SK-N-DZ (cell line): ENCODE results near the gene ETV1. TPM values are rescaled to one million over a fixed set of nuclear protein-coding genes. Genes with fewer than 3 reads are reported as not detected.

Experiments
- DNase-seq: peaks from one replicate; pipeline ENCODE4 v3.0.0-alpha.2; 2015; ENCODE audit warnings: low spot score
- polyA plus RNA-seq, 2 experiments: library from polyadenylated mRNA; depleted of rRNA; stranded (reverse); fragments of >200 nt; gene quantifications; 2 replicates each; pipeline ENCODE4 v1.2.3, GENCODE V29; 2014

The ETV1 gene
- polyA plus RNA-seq (2014; cell fraction: cytosol; rRNA removed), result 3.3 and 4.0 TPM in 2 replicates
- 0.54 and 1.8 TPM in 2 replicates for polyA plus RNA-seq (2014; cell fraction: nucleus; rRNA removed)

DNA sequence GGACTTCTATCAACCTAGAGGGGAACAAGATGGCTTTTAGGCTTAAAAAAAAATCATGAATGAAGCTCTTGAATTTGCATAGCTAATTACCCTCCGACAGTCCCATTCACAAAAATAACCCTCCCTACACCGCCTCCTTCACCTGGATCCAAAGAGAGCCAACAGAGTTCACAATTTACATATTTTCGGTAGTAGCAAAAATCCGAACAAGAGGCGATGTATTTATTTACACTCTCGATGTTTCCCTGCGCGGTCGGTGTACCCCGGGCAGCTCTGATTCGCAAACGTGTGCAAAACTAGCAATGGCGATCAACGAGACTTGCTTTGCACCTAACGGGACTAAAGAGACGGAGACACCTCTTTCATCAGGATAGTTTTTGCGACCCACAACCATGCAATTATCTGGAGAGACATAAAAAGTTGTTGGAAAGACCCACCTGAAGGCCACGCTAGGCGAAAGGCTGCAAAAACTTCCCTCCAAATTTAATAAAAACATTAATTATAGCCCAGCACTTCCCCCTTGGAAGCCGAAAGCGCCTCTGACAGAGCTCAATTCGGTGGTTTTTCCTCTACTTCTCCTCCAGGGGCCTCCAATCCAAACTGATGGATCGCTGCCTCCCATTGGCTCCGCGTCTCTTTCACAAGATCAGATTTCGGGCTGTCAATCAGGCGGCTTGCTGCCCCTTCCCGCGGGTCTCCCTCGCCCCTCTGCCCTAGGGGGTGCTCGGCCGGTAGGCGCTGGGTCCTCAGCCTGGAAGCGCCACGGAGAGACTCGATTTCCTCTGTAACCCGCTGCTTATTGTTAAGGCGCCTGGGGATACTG is at the start of gene ETV1:
TSS of gene ETV1 (minus strand) at position 541 of the 823 bp plus-strand sequence. CDS start 614 bp downstream, outside the sequence.
- peak; percentile 80 for DNase-seq

DNA sequence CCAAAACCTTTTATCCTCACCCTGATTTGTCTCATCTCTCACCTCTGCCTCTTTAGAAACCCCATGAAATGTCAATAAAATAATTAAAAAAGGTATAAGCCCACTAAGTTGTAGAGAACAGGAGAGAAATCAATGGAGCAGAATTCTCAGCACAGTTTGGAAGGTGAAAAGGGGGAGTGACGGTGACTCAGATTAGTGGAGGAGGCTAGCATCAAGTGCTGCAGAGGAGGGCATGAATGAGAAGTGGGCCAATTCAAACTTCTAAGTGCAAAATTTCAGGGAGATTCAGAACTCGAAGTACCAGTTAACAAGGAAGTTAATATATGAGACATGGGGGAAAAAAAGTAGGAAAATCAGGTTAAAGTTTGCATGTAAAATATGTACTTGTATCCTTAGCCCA is 34.9 kb upstream of the ETV1 start:
- no peak for DNase-seq

DNA sequence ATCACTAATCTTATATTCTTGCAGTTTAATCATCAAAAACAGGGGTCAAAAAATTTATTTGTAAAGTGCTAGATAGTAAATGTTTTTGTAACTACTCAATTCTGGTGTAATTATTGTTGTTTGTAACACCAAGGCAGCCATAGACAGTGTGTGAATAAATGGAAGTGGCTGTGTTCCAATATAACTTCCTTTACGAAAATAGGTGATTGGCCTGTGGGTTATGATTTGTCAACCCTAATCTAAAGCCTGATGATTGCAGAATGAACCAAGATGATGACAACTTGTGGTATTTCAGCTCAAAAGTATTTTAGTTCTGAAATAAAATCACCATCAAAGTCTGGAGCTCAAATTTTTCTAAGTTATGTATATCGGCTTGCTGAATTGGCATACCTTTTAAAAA is 34.4 kb upstream of the ETV1 start:
- no peak for DNase-seq

- no peak for DNase-seq
These were observed 33.9 kb upstream of the ETV1 start for GRCh38 chr7:14023342-14023741.

- no peak for DNase-seq
These were observed 31.6 kb upstream of the ETV1 start for GRCh38 chr7:14021069-14021468.

- no peak for DNase-seq
These were observed 31.0 kb upstream of the ETV1 start for GRCh38 chr7:14020339-14020900.

DNA sequence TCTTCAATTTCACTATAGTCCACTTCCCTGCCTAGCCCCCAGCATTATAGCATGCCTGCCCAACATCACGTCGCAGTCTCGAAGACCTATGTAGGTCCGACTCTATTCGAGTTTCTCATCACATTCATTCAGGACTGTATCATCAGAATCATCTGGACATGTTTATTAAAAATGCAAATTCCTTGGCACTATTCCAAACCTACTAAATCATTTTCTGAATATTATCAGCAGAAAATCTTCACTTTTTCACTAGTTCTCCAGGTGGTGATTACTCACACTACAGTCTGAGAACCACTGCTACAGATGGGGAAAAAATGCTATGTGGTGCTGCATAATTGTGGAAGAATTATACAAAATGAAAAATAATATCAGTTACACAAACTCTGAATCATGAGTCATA is 29.3 kb upstream of the ETV1 start:
- no peak for DNase-seq

- DNase-seq, result no peak
These were observed 27.5 kb upstream of the ETV1 start for GRCh38 chr7:14016950-14017349.

- DNase-seq, result no peak
These were observed 24.4 kb upstream of the ETV1 start for GRCh38 chr7:14013898-14014297.

- no peak for DNase-seq
These were observed 20.3 kb upstream of the ETV1 start for GRCh38 chr7:14009453-14010418.

DNA sequence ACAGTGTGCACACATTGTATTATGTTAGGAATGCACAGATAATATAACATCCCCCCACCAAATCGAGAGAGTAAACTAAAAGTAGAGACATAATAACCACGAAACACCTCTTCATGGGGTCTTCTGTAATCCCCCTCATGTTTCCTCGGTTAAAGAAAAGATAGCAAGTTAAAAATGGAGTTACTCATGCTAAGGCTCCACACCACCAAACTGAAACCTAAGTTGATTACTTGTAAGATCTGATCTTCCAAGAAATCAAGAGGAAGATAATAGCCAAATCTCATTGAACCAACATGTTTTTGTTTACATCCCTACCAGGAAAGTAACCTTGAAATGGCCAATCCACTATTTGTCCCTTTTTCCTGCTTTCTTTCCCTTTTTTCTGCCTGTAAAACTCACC is 11.7 kb upstream of the ETV1 start:
- DNase-seq, result no peak

GRCh38 chr7:14000247-14000646 is 10.8 kb upstream of the ETV1 start:
- DNase-seq, result no peak

DNA sequence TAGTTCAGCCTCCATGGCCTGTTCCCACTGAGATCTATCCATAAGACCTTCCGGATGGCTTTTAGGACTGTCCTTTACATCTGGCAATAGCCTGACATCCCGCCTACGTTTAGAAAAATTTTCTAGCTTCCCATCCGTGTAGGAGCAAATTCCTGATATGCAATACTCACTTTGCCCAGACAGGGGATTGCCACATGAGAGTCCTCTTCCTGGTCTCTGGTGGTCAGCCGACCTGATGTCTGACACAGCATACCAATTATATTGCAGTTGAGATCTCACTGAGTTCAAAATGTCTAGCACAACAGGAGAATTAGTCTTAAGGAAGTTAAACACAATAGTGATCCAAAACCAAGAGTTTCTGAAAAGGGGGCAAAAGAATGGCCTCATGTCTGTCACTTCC is 9.4 kb upstream of the ETV1 start:
- DNase-seq, result no peak

- DNase-seq, result no peak
These were observed 3.1 kb upstream of the ETV1 start for GRCh38 chr7:13992596-13992964.

GRCh38 chr7:13991791-13992595 is 2.5 kb upstream of the ETV1 start:
- DNase-seq, result no peak

DNA sequence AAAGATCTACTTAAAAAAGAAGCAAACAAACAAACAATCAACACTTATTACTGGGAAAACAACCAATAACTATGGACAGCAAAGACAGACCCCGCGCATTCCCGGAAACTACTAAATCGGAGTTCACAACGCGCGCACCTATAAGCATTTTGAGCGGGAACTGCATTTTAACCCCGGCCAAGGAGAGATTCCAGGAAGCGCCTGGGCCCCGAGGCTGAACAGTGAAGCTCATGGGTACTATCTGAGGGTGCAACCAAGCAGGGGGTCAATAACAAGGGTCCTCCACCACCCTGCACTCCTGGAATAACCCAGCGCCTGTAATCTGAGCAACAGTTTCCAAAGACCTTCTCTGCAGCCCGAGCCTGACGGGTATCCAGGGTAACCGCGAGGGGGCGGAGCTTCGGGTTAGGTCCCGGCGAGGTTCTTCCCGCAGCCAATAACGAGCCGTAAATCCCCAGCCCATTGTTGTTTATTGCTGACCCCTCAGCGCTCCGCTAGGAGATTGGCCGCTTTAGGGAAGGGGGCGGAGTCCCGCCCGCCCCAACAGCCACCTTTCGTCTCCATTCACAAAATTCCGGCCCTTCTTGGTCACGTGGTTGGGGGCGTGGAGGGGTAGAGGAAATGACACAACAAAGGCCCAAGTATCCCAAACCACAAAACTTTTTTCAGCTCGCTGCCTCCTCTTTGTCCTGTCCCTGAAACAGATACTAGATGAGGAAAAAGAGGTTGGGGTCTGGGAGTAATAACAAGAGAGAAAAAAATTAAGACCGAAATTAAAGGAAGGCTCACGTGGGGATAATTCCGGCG is 1.7 kb upstream of the ETV1 start:
- DNase-seq, result peak; percentile 97

DNA sequence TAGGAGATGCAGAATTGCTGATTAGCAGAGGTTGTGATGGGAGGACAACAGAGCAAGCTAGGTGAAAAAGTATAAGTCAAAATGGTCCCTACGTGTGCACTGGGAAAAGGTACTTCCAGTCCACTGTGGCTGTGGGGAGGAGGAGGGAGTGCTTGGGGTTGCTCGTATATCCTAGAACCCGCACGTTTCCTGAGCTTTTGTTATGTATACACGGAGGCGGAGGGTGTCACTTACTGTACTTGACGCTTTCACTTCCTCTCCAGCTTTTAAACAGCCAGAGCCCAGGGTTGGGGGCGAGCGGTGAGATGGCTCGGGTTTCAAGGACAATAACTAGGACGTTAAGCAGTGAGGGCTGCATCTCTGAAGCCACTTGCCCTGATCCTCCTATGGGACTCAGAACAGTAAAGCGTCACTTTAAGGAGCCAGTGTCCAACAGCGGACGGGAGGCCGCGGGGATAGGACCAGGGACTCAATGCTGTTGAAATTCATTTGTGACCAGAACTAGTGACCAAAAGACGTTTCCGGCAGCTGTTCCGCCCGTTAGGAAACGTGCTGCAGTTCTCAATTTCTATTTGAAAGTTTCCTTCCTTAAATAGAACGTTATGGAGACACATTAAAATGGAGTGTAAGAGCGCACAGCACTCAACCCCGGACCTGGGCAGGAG is 985 bp upstream of the ETV1 start:
- peak; percentile 68 for DNase-seq

- DNase-seq, result peak; percentile 34
These were observed 461 bp upstream of the ETV1 start for GRCh38 chr7:13989949-13990305.

GRCh38 chr7:13988731-13989125 is 738 bp downstream of the ETV1 start:
- DNase-seq, result peak; percentile 17

DNA sequence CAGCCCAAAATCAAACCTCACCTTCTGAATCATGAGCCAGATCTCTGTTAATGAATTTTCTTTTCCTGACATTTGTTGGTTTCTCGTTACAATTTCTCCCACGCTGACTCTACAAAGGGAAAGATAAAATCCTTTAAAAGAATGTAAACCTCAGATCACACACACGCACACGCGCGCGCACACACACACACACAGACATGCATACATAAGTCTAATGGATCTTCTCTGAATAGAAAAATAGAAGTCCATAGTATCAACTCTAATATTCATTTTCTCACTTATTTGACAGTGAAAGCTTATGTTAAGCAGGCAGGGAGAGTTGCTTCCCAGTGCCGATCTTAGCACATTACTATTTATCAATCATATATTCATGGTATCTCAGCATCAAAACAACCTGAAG is 1.4 kb downstream of the ETV1 start:
- no peak for DNase-seq
